Measurements from ENCODE around the gene CEP70. TPM values are rescaled to one million over a fixed set of nuclear protein-coding genes. Genes with fewer than 3 reads are reported as not detected.
"Not testable (repeated sequence)": the region's sequence is repeated elsewhere in the genome, so short reads cannot be mapped to it uniquely, and the experiment has no call there.

Gene CEP70
- total and polyA plus RNA-seq, 3 experiments from 2014 or later: 7.6 to 8.4 (median 8.0) TPM

DNA sequence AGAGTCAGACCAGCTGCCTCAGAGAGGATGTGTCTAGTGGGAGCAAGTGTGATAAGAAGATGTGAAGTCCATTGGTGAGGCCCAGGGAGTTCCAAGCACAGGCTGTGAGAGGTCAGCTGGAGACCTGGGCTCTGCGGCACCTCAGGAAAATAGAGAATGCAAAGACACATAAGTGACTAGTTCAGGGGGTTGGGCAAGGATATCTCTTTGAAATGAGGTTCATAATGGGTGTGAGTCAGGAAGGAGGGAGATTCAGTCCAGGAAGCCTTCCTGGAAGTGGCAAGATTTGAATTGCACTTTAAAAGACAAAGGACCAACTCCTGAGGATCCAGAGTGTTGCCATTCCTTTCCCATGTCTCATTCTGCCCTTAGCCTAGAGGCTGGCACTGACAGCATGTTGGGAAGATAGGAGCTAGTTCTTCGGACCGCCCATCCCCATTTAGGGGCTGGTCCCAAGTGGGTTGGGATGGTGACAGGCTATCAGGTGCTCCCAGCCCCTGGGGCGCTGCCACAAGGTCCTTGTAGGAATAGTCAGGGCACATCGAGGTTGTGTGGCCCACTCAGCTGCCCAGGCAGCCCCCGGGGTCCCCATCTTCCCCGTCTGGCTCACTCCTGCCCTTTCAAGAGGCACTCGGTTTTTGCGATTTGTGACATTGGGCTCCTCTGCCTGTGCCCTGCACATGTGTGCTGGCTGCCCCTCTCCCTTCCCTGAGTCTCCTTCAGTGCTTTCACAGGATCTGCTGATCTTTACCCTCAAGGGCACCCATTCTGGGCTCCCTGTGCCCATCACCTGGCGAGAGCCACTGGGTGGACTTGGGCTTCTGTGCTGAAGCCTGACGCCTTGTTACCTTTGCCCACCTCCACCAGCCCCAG, 136.0 kb downstream of the CEP70 start:
- H3K4me3 ChIP-seq (ENCODE audit: low read length): no peak overlapping the region

DNA sequence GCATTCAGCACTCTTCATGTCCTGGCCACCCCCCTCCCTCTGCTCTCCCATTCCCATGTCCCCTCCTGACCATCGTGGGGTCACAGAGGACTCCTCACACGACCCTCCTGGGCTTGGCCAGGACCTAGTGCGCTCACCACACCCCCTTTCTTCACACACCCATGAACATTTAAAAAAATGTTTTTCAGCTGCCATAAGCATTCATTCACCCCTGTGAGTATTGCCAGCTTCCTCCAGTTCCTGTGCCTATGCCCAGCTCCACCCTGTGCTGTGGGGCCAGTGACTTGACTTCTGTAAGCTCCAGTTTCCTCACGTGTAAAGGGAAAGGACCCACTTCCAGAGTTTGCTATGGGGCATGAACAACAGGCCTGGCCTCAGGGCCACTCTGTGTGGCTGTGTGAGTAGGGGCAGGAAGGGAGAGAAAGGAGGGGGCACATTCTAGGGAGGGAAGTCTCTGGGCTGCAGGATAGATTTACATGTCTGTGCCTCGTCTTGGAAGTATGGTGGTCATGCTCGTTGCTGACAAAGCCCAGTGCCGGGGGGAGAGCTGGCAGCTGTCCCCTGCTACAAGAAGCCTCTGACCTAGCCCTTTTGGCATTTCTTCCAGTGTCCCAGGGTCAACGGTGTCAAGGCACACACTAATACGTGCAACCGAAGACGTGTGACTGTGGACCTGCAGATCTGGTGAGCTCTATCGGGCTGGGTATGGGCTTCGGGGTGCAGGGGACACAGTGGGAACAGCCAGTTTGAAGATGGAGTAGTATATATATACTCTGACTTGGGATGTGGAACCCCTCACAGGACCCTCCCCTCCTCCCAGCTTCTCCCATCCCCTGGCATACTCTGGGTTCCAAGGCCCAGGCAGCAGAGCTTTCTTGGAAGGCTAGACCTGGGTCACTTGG, 136.8 kb downstream of the CEP70 start:
- H3K27ac Mint-ChIP-seq: no peak overlapping the region
- no peaks in the 10 kb centered on the region for H3K36me3 Mint-ChIP-seq
- CTCF ChIA-PET: no interaction called here
- Histone ChIP-seq H3K27me3 (ENCODE audit: insufficient read depth, low read length, poor library complexity, severe bottlenecking) (no peaks in the 10 kb centered on the region), H3K4me3 (ENCODE audit: low read length) (no peak overlapping the region), H3K9me3 (ENCODE audit: low read length) (no peaks in the 10 kb centered on the region), H3K27ac (ENCODE audit: low read depth, low read length) (no peak overlapping the region), H3K4me1 (ENCODE audit: insufficient read depth, low read length) (no peaks in the 10 kb centered on the region), H3K36me3 (ENCODE audit: insufficient read depth, low read length) (no peaks in the 10 kb centered on the region)
- no peak for DNase-seq
- H3K4me1 Mint-ChIP-seq: peaks cover 0 to 11% (median 8%) of the 10 kb centered on the region in 3 donors
- no peaks in the 10 kb centered on the region for H3K9me3 Mint-ChIP-seq
- no peak overlapping the region for H3K4me3 Mint-ChIP-seq
- POLR2A ChIA-PET: no interaction called here
- H3K27me3 Mint-ChIP-seq: peaks cover 5 to 12% of the 10 kb centered on the region in 2 donors

More for the DNA sequence above, 136.0 kb downstream of the CEP70 start:
- Histone ChIP-seq H3K4me1 (ENCODE audit: insufficient read depth, low read length) (no peaks in the 10 kb centered on the region), H3K9me3 (ENCODE audit: low read length) (no peaks in the 10 kb centered on the region), H3K27me3 (ENCODE audit: insufficient read depth, low read length, poor library complexity, severe bottlenecking) (no peaks in the 10 kb centered on the region), H3K36me3 (ENCODE audit: insufficient read depth, low read length) (no peaks in the 10 kb centered on the region), H3K27ac (ENCODE audit: low read depth, low read length) (no peak overlapping the region)
- ChIA-PET POLR2A (no interaction called here), CTCF (no interaction called here)
- H3K27me3 Mint-ChIP-seq: peaks cover 8 to 16% of the 10 kb centered on the region in 2 donors
- H3K27ac Mint-ChIP-seq: no peak overlapping the region
- H3K36me3 Mint-ChIP-seq: no peaks in the 10 kb centered on the region
- no peak overlapping the region for H3K4me3 Mint-ChIP-seq
- peaks cover 0 to 11% (median 8%) of the 10 kb centered on the region in 3 donors for H3K4me1 Mint-ChIP-seq
- H3K9me3 Mint-ChIP-seq: no peaks in the 10 kb centered on the region
- DNase-seq: no peak

DNA sequence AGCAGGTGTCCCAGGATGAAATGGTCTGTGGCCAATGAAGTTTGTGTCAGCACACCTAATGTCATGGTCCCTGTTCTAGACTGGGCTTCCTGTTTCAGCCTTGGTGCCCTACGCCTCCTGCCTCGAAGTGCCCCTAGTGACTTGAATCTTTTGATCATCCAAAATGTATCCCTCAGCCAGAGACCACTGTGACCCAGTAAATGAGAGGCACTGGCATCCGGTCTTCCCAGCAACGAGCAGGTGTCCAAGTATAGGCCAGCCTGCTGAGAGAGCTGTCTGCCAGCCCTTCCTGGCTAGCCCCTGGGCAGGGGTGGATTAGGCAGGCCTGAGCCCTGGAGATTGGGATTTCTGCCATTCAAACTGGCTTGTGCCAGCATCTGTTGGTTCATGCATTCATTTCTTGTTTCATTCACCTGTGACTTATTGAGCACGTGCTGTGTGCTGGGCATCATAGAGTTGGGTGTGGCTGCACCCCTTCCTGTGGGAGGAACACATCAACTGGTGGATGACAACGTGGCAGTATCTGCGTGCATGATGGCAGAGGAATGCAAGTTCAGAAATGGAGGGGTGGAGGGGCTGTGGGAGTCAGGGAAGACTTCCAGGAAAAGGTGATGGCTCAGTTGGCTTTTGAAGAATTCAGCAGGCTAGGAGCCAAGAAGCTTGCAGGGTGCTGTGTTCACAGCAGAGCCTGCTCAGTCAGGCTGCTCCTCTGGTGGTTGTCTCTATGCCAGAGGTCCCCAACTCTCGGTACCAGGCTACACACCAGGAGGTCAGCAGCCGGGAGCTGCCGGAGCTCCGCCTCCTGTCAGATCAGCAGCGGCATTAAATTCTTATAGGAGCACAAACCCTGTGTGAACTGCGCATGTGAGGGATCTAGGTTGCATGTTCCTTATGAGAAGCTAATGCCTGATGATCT, 138.0 kb downstream of the CEP70 start:
- H3K9me3 Mint-ChIP-seq: no peaks in the 10 kb centered on the region
- no peaks in the 10 kb centered on the region for H3K36me3 ChIP-seq (ENCODE audit: insufficient read depth, low read length)
- no peak for DNase-seq
- ChIA-PET CTCF (no interaction called here), POLR2A (no interaction called here)
- H3K4me1 Mint-ChIP-seq: peaks cover 0 to 11% (median 8%) of the 10 kb centered on the region in 3 donors
- H3K27me3 Mint-ChIP-seq: peaks cover 3 to 9% of the 10 kb centered on the region in 2 donors
- no peaks in the 10 kb centered on the region for H3K9me3 ChIP-seq (ENCODE audit: low read length)
- no peak overlapping the region for H3K27ac ChIP-seq (ENCODE audit: low read depth, low read length)
- no peak overlapping the region for H3K4me3 Mint-ChIP-seq
- H3K36me3 Mint-ChIP-seq: no peaks in the 10 kb centered on the region
- H3K4me1 ChIP-seq (ENCODE audit: insufficient read depth, low read length): no peaks in the 10 kb centered on the region
- no peaks in the 10 kb centered on the region for H3K27me3 ChIP-seq (ENCODE audit: insufficient read depth, low read length, poor library complexity, severe bottlenecking)
- H3K4me3 ChIP-seq (ENCODE audit: low read length): no peak overlapping the region
- H3K27ac Mint-ChIP-seq: no peak overlapping the region

DNA sequence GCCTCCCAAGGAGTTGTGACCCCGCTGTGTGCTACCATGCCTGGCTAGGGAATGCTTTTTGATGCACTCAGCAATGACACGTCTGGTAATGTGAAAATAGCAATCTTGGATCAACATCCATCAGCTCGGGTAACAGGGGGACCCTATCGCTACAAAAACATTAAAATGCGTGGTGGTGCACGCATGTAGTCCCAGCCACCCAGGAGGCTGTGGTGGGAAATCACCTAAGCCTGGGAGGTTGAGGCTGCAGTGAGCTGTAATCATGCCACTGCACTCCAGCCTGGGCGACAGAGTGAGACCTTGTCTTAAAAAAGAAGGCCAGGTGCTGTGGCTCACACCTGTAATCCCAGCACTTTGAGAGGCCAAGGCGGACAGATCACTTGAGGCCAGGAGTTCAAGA, 140.1 kb downstream of the CEP70 start:
- DNase-seq; H3K4me1 ChIP-seq (ENCODE audit: insufficient read depth, low read length); H3K4me3 ChIP-seq (ENCODE audit: low read length); H3K27ac ChIP-seq (ENCODE audit: low read depth, low read length); H3K36me3 ChIP-seq (ENCODE audit: insufficient read depth, low read length); H3K9me3 Mint-ChIP-seq; H3K27me3 Mint-ChIP-seq; H3K36me3 Mint-ChIP-seq; H3K27ac Mint-ChIP-seq; POLR2A ChIA-PET; CTCF ChIA-PET; H3K4me3 Mint-ChIP-seq; H3K27me3 ChIP-seq (ENCODE audit: insufficient read depth, low read length, poor library complexity, severe bottlenecking); H3K9me3 ChIP-seq (ENCODE audit: low read length): not testable (repeated sequence)
- peaks cover 0 to 11% (median 8%) of the 10 kb centered on the region in 3 donors for H3K4me1 Mint-ChIP-seq

DNA sequence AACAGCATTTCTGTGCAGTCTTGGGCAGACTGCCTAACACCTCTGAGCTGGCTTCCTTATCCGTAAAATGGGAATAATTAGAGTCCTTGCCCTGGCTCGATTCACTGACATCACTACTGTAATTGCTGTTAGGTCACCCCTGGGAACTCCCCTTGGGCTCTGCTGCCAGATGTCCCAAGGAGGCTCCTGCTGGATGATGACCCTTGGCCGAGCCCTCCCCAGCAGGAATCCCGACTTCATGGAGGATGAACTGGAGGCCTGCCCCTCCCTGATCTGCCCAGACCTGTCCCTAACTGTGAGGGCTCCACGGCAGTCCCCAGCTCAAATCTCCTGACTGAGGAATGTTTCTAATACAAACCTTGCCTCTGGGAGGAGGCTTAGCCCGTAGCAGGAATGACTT, 141.6 kb downstream of the CEP70 start:
- H3K36me3 Mint-ChIP-seq: no peaks in the 10 kb centered on the region
- no peaks in the 10 kb centered on the region for H3K9me3 ChIP-seq (ENCODE audit: low read length)
- DNase-seq: no peak
- H3K36me3 ChIP-seq (ENCODE audit: insufficient read depth, low read length): no peaks in the 10 kb centered on the region
- H3K27ac ChIP-seq (ENCODE audit: low read depth, low read length): no peak overlapping the region
- H3K4me3 ChIP-seq (ENCODE audit: low read length): no peak overlapping the region
- no peak overlapping the region for H3K27ac Mint-ChIP-seq
- H3K4me1 ChIP-seq (ENCODE audit: insufficient read depth, low read length): no peaks in the 10 kb centered on the region
- CTCF ChIA-PET: no interaction called here
- H3K4me3 Mint-ChIP-seq: peak overlapping the region in 1 of 7 donors; percentile 84
- POLR2A ChIA-PET: no interaction called here
- H3K27me3 Mint-ChIP-seq: peaks cover 3 to 6% of the 10 kb centered on the region in 2 donors
- H3K4me1 Mint-ChIP-seq: peaks cover 0 to 11% (median 8%) of the 10 kb centered on the region in 3 donors
- H3K27me3 ChIP-seq (ENCODE audit: insufficient read depth, low read length, poor library complexity, severe bottlenecking): no peaks in the 10 kb centered on the region
- H3K9me3 Mint-ChIP-seq: no peaks in the 10 kb centered on the region

DNA sequence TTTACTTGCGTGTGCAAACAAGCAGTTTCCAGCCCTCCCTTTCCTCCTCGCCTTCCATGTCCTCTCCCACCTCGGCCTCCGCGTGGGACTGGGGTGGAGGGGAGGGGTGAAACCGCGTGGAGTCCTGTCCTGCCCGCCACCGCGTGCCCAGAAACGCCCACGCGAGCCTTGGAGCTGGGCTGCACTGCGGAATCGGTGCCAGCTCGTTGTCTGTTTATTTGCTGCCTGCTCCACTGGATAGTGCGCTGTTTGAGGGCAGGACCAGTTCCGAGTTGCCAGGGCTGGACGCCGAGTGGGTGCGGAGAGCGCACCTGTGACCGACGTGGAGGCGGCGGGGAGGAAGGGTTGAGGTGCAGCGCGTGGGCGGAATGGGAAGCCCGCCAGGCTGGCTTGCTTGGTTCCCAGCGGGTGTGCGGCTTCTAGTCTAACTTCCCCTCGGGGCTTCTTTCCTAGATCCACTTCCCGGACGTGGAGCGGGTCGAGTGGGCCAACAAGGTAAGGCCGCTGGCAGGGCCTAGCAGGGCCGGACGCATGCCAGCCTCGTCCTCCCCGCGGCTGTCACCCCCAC, 142.4 kb downstream of the CEP70 start:
- peaks cover 0 to 11% (median 8%) of the 10 kb centered on the region in 3 donors for H3K4me1 Mint-ChIP-seq
- Histone ChIP-seq H3K4me3 (ENCODE audit: low read length) (no peak overlapping the region), H3K27me3 (ENCODE audit: insufficient read depth, low read length, poor library complexity, severe bottlenecking) (no peaks in the 10 kb centered on the region), H3K36me3 (ENCODE audit: insufficient read depth, low read length) (no peaks in the 10 kb centered on the region), H3K27ac (ENCODE audit: low read depth, low read length) (no peak overlapping the region), H3K9me3 (ENCODE audit: low read length) (no peaks in the 10 kb centered on the region), H3K4me1 (ENCODE audit: insufficient read depth, low read length) (no peaks in the 10 kb centered on the region)
- CTCF ChIA-PET: no interaction called here
- POLR2A ChIA-PET: no interaction called here
- no peaks in the 10 kb centered on the region for H3K9me3 Mint-ChIP-seq
- H3K4me3 Mint-ChIP-seq: no peak overlapping the region
- H3K27me3 Mint-ChIP-seq: peaks cover 3 to 6% of the 10 kb centered on the region in 2 donors
- H3K36me3 Mint-ChIP-seq: no peaks in the 10 kb centered on the region
- no peak overlapping the region for H3K27ac Mint-ChIP-seq
- DNase-seq: no peak

DNA sequence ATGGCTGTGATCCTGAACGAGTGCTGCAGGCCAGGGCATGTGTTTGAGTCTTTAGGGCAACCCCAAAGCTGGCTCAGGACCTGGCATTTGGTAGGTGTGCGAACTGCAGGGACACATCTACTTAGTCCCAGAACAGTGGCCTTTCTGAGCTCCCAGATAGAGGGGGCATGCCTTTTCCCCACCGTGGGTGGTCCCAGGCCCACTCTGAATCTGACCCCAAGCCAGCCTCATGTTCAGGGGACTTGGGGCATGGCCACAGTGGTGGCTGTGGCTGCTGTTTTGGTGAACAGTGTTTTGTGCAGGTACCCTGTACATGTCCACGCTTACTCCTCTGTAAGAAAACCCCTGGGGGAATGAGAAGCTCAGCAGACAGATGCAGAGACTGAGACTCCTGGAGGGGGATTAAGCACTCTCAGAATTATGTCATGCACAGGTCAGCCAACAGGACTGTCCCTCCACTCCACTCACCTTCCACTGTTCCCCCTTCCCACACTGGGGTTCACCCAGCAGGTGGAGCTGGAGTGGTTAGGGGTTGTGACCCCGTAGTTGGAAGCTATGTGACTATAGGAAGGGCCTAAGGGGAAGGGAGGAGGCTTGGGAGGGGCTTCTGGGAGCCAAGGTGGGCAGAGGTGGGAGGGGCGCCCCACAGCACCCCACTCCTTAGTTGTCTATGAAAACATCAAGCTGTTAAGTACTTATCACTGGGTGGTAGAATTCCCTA, 143.2 kb downstream of the CEP70 start:
- H3K27me3 ChIP-seq (ENCODE audit: insufficient read depth, low read length, poor library complexity, severe bottlenecking): no peaks in the 10 kb centered on the region
- Mint-ChIP-seq H3K4me1 (peaks cover 0 to 6% (median 4%) of the 10 kb centered on the region in 3 donors), H3K4me3 (no peak overlapping the region), H3K9me3 (no peaks in the 10 kb centered on the region), H3K27me3 (peaks cover 3 to 6% of the 10 kb centered on the region in 2 donors), H3K27ac (no peak overlapping the region), H3K36me3 (no peaks in the 10 kb centered on the region)
- POLR2A ChIA-PET: no interaction called here
- no peak overlapping the region for H3K4me3 ChIP-seq (ENCODE audit: low read length)
- CTCF ChIA-PET: no interaction called here
- DNase-seq: no peak
- no peak overlapping the region for H3K27ac ChIP-seq (ENCODE audit: low read depth, low read length)
- no peaks in the 10 kb centered on the region for H3K36me3 ChIP-seq (ENCODE audit: insufficient read depth, low read length)
- no peaks in the 10 kb centered on the region for H3K9me3 ChIP-seq (ENCODE audit: low read length)
- H3K4me1 ChIP-seq (ENCODE audit: insufficient read depth, low read length): no peaks in the 10 kb centered on the region
